Measurements from ENCODE around the gene ARHGEF16.

The ARHGEF16 gene

GRCh38 chr1:3456964-3457909 is 2.8 kb downstream of the ARHGEF16 start:
- DNase-seq (ENCODE audit: low read depth), result no peak
- TF ChIP-seq CTCF (conservative IDR thresholded peaks at IDR 0.05; ENCODE audit: low read depth, low read length), result no peak
- no peak overlapping the region for H3K4me3 ChIP-seq (ENCODE audit: low read depth, low read length)

- no peak for DNase-seq (ENCODE audit: low read depth)
- no peak for TF ChIP-seq CTCF (conservative IDR thresholded peaks at IDR 0.05; ENCODE audit: low read depth, low read length)
- H3K4me3 ChIP-seq (ENCODE audit: low read depth, low read length), result no peak overlapping the region
Measured at GRCh38 chr1:3457910-3458883, 3.7 kb downstream of the ARHGEF16 start.

- no peak for DNase-seq (ENCODE audit: low read depth)
- no peak for TF ChIP-seq CTCF (conservative IDR thresholded peaks at IDR 0.05; ENCODE audit: low read depth, low read length)
- no peak overlapping the region for H3K4me3 ChIP-seq (ENCODE audit: low read depth, low read length)
Measured at GRCh38 chr1:3459051-3459908, 4.8 kb downstream of the ARHGEF16 start.

GRCh38 chr1:3459940-3460671 is 5.6 kb downstream of the ARHGEF16 start:
- no peak for DNase-seq (ENCODE audit: low read depth)
- H3K4me3 ChIP-seq (ENCODE audit: low read depth, low read length), result no peak overlapping the region
- TF ChIP-seq CTCF (conservative IDR thresholded peaks at IDR 0.05; ENCODE audit: low read depth, low read length), result no peak

GRCh38 chr1:3460672-3461131 is 6.2 kb downstream of the ARHGEF16 start:
- DNase-seq (ENCODE audit: low read depth), result peak; percentile 66

More at GRCh38 chr1:3460672-3461131, 6.2 kb downstream of the ARHGEF16 start:
- no peak overlapping the region for H3K4me3 ChIP-seq (ENCODE audit: low read depth, low read length)
- no peak for TF ChIP-seq CTCF (conservative IDR thresholded peaks at IDR 0.05; ENCODE audit: low read depth, low read length)

Measured in choroid plexus epithelial cell (primary cell).